Heart left ventricle (tissue), 13 donors: ENCODE measurements around the gene SNCAIP.

Source experiments
- POLR2A ChIP-seq, 2 donors: fragments of 450-650 bp; IDR thresholded peaks; one replicate each; pipeline ENCODE4 v1.6.1; 2017; ENCODE audit warnings: antibody characterized with exemption in 2 of 2, mild to moderate bottlenecking in 2 of 2, moderate library complexity in 2 of 2
- TF ChIP-seq, protein P1 (sequence below), 12 donors: fragments of 200-600 bp; sonication (generic) in 4 of 12; IDR thresholded peaks; one replicate each; pipeline versions ENCODE4 v1.5.0 to v1.8.0; 2018 to 2022; ENCODE audit warnings: antibody characterized with exemption in 12 of 12, mild to moderate bottlenecking in 5 of 12
- donor health status: ischemic (EF 13 %, LVEDD 7.1; RV severe dilation, severe dysfunction).
- donor health status: DM: no; HTN: yes; CAD: no.
- donor health status: DM: no; HTN: no; CAD: no.
- donor health status: ischemic (EF 25% LVEDD 6.9; RV normal size, moderate dysfunction).
- donor health status: ischemic (EF 25% LVEDD 5.7; RV mildly dilated, moderate dysfunction).
- donor health status: ischemic (EF 35%, LVEDD 5.7; RV mildly dilated, moderate dysfunction).
- donor health status: nonischemic (EF 11% LVEDD 7.7; RV severe dilation, severe dysfunction).
- donor health status: DM: yes; HTN: yes; CAD: no.
- donor health status: PGD.
- donor health status: ischemic (EF 29% LVEDD 5.4; RV normal size, mild dysfunction).
- donor health status: nonischemic (EF 23%, LVEDD 6.1; RV moderate dilation, normal function).

DNA sequence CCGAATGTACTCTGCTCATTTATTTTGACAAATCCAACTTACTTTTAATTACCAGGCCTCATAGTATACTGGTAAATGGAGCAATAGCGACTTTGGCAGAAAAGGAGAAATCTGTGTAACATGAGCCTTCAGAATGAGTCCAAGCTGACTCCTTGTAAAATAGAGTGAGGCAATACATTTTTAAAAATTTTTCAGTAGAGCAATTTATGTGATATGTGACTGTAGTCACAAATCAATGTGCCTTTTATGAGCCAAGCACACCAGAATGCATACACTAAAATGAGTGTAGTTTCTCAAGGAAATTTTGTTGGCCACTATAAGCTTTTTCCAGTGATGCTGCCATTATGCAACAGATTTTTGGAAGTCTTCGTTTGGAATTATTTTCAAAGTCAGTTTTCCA is 73.8 kb downstream of the SNCAIP start:
- TF ChIP-seq, protein P1, sequence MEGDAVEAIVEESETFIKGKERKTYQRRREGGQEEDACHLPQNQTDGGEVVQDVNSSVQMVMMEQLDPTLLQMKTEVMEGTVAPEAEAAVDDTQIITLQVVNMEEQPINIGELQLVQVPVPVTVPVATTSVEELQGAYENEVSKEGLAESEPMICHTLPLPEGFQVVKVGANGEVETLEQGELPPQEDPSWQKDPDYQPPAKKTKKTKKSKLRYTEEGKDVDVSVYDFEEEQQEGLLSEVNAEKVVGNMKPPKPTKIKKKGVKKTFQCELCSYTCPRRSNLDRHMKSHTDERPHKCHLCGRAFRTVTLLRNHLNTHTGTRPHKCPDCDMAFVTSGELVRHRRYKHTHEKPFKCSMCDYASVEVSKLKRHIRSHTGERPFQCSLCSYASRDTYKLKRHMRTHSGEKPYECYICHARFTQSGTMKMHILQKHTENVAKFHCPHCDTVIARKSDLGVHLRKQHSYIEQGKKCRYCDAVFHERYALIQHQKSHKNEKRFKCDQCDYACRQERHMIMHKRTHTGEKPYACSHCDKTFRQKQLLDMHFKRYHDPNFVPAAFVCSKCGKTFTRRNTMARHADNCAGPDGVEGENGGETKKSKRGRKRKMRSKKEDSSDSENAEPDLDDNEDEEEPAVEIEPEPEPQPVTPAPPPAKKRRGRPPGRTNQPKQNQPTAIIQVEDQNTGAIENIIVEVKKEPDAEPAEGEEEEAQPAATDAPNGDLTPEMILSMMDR (IDR thresholded peaks at IDR 0.05), result no peak
- TF ChIP-seq POLR2A (IDR thresholded peaks at IDR 0.05), result no peak
